Neuron (in vitro differentiated cells): ENCODE measurements around the gene GKN2.
"Not testable (repeated sequence)": the region's sequence is repeated elsewhere in the genome, so short reads cannot be mapped to it uniquely, and the experiment has no call there.

Experiments used
- H2AFZ ChIP-seq: one replicate; pipeline ENCODE4 v1.6.1; 2013; ENCODE audit warnings: low read depth, mild to moderate bottlenecking, inconsistent platforms, low read length, moderate library complexity
- H3K27me3 ChIP-seq: one replicate; pipeline ENCODE4 v1.6.1; 2013; ENCODE audit warnings: low read length; ENCODE audit not compliant: insufficient read depth
- H3K36me3 ChIP-seq: one replicate; pipeline ENCODE4 v1.6.1; 2013; ENCODE audit warnings: low read length; ENCODE audit not compliant: insufficient read depth
- H3K4me1 ChIP-seq: one replicate; pipeline ENCODE4 v1.6.1; 2013; ENCODE audit warnings: low read length; ENCODE audit not compliant: insufficient read depth
- H3K4me3 ChIP-seq: 2 replicates; pipeline ENCODE4 v1.5.1; 2013; ENCODE audit warnings: mild to moderate bottlenecking, low read length, moderate library complexity
- H3K9me3 ChIP-seq: one replicate; pipeline ENCODE4 v1.6.1; 2013; ENCODE audit warnings: low read length

Gene GKN2

GRCh38 chr2:68909793-68910674, 42.7 kb downstream of the GKN2 start:
- H2AFZ ChIP-seq: no peak overlapping the region
- H3K4me1 ChIP-seq: no peaks in the 10 kb centered on the region
- H3K4me3 ChIP-seq: no peak overlapping the region
- H3K9me3 ChIP-seq: no peaks in the 10 kb centered on the region
- H3K36me3 ChIP-seq: no peaks in the 10 kb centered on the region
- no peaks in the 10 kb centered on the region for H3K27me3 ChIP-seq

- Histone ChIP-seq H2AFZ (no peak overlapping the region), H3K9me3 (no peaks in the 10 kb centered on the region), H3K4me3 (no peak overlapping the region), H3K4me1 (no peaks in the 10 kb centered on the region), H3K36me3 (no peaks in the 10 kb centered on the region), H3K27me3 (no peaks in the 10 kb centered on the region)
Observed at GRCh38 chr2:68908392-68908970, 44.2 kb downstream of the GKN2 start.

- Histone ChIP-seq H3K27me3 (no peaks in the 10 kb centered on the region), H2AFZ (no peak overlapping the region), H3K4me3 (no peak overlapping the region), H3K4me1 (no peaks in the 10 kb centered on the region), H3K9me3 (no peaks in the 10 kb centered on the region), H3K36me3 (no peaks in the 10 kb centered on the region)
Observed at GRCh38 chr2:68907920-68908253, 44.8 kb downstream of the GKN2 start.

GRCh38 chr2:68907232-68907919, 45.3 kb downstream of the GKN2 start:
- no peaks in the 10 kb centered on the region for H3K36me3 ChIP-seq
- H3K4me3 ChIP-seq: no peak overlapping the region
- H3K27me3 ChIP-seq: no peaks in the 10 kb centered on the region
- no peaks in the 10 kb centered on the region for H3K9me3 ChIP-seq
- no peaks in the 10 kb centered on the region for H3K4me1 ChIP-seq
- no peak overlapping the region for H2AFZ ChIP-seq

- Histone ChIP-seq H3K36me3 (no peaks in the 10 kb centered on the region), H3K27me3 (no peaks in the 10 kb centered on the region), H2AFZ (no peak overlapping the region), H3K9me3 (no peaks in the 10 kb centered on the region), H3K4me3 (no peak overlapping the region), H3K4me1 (no peaks in the 10 kb centered on the region)
Observed at GRCh38 chr2:68906716-68907115, 46.0 kb downstream of the GKN2 start.

- Histone ChIP-seq H3K36me3 (no peaks in the 10 kb centered on the region), H3K4me1 (no peaks in the 10 kb centered on the region), H3K4me3 (no peak overlapping the region), H3K27me3 (no peaks in the 10 kb centered on the region), H2AFZ (no peak overlapping the region), H3K9me3 (no peaks in the 10 kb centered on the region)
Observed at GRCh38 chr2:68905116-68905515, 47.6 kb downstream of the GKN2 start.

- H3K9me3 ChIP-seq: no peaks in the 10 kb centered on the region
- no peak overlapping the region for H3K4me3 ChIP-seq
- no peak overlapping the region for H2AFZ ChIP-seq
- H3K36me3 ChIP-seq: no peaks in the 10 kb centered on the region
- no peaks in the 10 kb centered on the region for H3K27me3 ChIP-seq
- H3K4me1 ChIP-seq: no peaks in the 10 kb centered on the region
Observed at GRCh38 chr2:68901561-68901960, 51.1 kb downstream of the GKN2 start.

- Histone ChIP-seq H3K27me3 (no peaks in the 10 kb centered on the region), H3K4me3 (no peak overlapping the region), H3K9me3 (no peaks in the 10 kb centered on the region), H2AFZ (no peak overlapping the region), H3K36me3 (no peaks in the 10 kb centered on the region), H3K4me1 (no peaks in the 10 kb centered on the region)
Observed at GRCh38 chr2:68901199-68901514, 51.5 kb downstream of the GKN2 start.

- Histone ChIP-seq H3K9me3 (no peaks in the 10 kb centered on the region), H2AFZ (no peak overlapping the region), H3K4me3 (no peak overlapping the region), H3K27me3 (no peaks in the 10 kb centered on the region), H3K36me3 (no peaks in the 10 kb centered on the region), H3K4me1 (no peaks in the 10 kb centered on the region)
Observed at GRCh38 chr2:68900496-68901198, 52.0 kb downstream of the GKN2 start.

GRCh38 chr2:68895981-68896380, 56.7 kb downstream of the GKN2 start:
- H3K4me1 ChIP-seq, H3K9me3 ChIP-seq: not testable (repeated sequence)

More at GRCh38 chr2:68895981-68896380, 56.7 kb downstream of the GKN2 start:
- not testable (repeated sequence) for H3K36me3 ChIP-seq, H3K4me3 ChIP-seq, H2AFZ ChIP-seq, H3K27me3 ChIP-seq
